NCI-H2196 (cell line): Measurements from ENCODE around the gene SLC19A1.

Experiments
- DNase-seq: peaks from one replicate; lab custom pipeline; 2025; ENCODE audit not compliant: unreplicated experiment; lab: John Stamatoyannopoulos, UW

SLC19A1 gene

DNA sequence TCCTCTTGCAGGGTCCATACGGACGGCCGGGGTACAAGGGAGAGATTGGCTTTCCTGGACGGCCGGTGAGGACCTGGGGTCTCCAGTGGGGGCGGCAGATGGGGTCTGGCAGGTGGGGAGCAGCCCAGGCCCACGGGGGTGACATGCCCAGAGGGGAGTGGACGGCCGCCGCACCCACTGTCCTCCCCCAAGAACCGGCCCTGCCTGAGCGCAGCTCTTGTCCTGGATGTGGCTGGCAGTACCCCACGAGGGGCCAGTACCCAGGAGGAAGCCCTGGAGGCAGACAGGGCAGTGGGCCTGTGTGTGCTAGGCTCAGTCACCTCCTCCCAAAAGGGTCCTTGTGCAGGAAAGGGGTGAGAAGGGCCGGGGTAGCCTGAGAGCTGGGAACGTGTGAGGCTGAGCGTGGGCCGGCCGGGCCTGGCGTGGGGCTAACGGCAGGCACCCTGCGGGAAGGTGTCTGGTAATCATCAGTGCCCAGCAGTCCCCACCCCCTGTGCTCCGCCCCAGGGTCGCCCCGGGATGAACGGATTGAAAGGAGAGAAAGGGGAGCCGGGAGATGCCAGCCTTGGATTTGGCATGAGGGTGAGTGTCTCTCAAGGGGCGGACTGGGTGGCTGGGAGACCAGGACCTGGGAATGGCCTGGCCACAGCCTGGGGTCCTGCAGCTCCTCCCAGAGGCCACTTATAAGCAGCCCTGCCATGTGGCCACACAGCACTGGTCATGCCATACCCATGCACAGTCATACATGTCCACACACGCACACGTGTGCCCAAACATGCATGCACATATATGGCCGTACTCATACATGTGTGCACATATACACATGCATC, 47.2 kb downstream of the SLC19A1 start:
- DNase-seq = no peak

DNA sequence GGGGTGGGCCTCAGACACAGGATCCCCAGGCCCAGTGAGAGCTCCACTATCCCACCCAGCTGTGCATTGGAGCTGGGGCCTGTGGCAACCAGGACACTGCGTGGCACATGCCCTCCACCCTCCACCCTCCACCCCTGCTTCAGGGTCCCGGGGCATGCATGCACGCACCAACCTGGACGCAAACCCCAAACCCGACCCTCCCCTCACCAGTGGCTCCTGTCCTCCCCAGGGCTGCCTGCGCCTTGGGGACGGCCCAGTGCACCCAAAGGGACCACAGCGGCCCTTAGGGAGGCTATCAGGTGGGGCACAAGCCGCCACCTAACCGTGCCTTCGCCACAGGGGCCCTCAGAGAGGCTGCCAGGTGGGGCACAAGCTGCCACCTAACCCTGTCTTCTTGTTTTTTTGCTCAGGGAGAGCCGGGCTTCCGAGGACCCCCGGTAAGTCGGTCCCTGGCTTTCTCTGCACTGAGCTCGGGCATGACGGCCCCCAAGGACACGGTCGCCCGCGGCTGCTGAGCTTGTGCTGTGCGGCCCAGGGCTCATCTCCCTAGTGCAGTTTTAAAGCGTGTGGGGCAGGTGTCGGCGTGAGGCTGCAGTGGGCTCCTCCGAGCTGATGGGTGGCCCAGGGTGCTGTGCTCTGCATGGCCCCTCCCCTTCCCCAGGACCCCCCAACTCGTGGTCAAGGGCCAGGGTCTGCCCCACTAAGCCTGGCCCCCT, 47.9 kb downstream of the SLC19A1 start:
- DNase-seq = no peak

DNA sequence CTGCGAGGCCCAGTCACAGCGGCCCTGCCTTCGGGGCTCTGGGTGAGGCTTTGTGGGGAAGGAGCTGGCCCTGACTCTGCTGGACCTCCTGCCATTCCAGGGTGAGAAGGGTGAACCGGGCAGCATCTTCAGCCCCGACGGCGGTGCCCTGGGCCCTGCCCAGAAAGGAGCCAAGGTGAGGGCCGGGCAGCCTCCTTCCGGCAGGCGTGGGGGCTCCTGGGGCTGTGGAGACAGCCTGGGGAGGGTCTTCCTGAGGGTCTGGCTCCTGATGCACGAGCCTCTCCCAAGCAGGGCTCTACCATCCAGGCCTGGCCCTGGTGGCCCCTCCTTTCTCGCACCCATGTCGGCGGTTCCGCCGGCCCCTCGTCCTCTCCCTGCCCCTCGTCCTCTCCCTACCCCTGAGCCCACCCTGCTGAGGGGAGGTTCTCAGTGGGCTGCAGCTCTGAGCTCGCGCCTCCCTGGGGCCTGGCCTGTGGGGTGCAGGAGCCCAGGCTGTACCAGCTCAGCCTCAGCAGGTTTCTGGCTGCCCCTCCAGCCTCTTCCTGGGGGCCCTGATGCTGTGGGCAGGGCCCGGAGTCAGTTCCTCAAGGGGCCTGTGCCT, 48.7 kb downstream of the SLC19A1 start:
- DNase-seq = no peak

DNA sequence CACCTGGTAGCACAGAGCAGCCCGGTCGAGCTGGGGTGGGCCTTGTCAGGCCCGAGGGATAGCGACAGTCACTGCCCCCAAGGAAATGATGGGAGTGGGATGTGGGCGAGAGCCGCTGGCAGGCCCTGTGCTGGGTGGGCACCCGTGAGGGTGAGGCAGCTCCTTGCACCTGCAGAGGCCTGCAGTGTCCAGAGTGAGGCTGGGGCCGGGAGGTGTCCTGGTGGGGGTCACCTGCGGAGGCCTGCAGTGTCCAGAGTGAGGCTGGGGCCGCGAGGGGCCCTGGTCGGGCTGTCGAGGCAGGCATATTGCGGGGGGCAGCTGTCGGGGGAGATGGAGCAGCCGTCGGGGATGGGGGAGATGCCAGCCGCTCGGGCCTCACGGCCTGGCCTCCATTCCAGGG, 49.5 kb downstream of the SLC19A1 start:
- no peak for DNase-seq

DNA sequence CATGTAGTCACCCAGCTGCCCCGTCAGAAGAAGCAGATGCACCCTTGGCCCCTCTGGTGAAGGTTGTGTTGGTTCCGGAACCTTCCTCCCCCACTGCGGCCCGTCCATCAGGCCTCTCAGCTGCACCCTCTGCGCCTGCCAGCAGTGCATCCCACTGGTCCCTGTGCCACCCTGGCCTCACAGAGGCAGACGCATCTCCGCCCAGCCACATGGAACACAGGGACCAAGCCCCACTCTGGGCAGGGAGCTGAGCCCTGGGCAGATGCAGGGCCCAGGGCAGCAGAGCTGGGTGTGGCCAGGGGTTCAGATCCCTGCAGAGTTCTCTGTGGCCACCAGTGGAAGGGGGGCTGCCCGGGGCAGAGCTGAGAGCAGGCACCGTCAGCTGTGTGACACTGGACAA, 50.6 kb downstream of the SLC19A1 start:
- no peak for DNase-seq

DNA sequence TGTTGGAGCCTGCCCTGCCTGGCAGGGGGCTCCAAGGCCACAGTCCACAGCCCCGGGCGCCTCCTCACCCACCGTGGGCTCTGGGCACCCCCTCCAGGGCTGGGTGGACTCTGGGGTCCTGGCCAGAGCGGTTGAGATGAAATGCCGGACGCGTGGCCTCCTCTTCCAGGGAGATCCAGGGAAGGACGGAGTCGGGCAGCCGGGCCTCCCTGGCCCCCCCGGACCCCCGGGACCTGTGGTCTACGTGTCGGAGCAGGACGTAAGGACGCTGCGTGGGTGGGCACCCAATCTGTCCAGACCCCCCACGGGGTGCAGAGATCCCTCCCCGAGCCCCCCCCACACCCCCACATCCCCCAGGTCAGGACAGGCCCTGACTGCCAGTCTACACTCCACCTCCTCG, 51.2 kb downstream of the SLC19A1 start:
- no peak for DNase-seq

DNA sequence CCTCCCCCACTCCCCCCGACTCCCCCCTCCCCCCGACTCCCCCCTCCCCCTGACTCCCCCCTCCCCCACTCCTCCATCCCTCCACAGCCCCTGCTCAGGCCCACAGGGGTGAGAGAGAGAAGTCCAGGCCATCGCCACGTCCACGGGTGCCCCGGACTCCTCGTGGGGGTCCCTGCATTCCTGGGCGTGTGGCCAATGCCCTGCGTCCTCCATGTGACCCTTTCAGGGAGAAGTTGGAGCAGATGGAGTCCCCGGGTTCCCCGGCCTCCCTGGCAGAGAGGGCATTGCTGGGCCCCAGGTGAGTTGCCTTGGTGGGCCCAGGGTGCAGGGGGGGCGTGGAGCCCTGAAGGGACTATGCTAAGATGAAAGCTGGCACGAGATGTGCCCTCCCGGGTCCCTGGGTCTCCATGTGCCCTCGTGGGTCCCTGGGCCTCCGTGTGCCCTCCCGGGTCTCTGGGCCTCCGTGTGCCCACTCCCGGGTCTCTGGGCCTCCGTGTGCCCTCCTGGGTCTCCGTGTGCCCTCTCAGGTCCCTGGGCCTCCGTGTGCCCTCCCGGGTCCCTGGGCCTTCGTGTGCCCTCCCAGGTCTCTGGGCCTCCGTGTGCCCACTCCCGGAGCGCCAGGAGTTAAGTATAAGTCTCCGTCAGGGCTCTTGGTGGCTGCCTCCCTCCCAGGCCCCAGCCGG, 52.0 kb downstream of the SLC19A1 start:
- no peak for DNase-seq

DNA sequence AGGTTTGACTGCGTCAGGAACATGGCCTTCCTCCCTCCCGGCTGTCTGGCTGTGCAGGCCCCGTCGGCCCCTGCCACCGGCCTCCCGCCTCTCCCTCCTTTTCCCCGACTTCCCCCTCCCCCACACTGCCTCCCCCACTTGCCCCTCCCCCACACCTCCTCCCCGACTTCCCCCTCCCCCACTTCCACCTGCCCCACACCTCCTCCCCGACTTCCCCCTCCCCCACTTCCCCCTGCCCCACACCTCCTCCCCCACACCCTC, 52.6 kb downstream of the SLC19A1 start:
- DNase-seq = no peak

DNA sequence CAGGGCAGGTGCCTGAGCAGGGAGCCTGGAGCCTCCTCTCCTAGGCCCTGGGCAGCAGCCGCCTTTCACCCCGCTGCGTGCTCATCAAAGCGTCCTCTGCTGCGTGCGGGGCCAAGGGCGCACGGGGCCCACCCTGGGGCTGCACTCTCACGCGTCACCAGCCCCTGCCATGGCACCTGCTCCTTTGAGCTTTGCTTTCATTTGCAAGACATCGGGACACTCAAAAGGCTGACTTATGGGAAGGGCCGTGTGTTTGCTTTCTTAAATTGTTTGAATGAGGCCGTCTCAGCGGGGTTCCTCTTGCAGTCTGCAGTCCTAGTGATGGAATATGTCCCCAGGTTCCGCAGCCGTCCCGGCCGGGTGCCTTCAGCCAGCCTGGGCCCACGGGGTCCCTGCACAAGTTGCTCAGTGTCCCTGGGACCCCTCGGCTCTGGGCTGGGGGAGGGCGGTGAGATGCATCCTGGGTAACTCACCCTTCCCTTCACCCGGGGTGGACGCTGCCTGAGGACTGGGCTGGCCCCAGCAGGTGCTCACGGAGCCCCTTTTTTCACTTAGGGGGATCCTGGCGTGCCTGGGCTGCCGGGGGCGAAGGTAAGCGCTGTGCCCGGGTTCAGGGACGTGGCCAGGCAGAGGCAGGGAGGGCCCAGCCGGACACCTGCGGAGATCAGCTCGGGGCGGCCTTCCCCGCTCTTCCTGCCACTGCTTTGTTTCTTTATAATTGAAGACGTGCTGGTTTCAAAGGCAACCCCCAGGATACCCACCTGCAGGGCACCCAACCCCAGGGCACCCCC, 53.1 kb downstream of the SLC19A1 start:
- no peak for DNase-seq

DNA sequence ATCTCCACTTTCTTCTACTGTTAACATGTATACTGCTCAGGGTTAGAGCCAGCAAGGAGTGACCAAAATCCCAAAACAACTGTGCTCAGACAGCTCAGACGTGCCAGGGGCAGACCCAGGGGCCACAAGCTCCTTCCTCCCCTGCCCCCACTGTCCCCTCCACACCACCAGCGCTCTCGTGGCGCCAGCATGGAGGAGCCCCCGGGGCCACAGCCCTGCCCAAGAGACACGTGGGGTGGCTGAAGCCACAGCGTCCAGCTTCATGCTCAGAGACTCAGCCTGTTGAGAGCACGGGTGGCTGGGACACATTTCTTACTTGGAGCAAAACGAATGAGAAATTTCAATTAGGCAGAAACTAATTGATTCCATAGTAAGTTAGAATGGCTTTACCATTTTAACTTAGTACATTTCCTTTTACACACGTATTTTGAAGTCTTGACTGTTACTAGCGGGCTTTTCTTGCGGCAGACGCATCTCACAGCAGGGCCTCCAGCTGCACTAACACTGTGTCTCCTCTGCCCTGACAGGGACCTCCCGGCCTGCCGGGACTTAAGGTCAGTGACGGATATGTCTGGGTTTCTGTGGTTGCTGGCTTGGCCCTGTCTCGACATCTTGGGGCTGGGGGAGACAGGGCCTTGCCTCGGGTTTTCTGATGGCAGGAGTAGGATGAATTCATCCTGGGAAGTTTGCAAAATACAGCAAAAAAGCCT, 54.2 kb downstream of the SLC19A1 start:
- no peak for DNase-seq

DNA sequence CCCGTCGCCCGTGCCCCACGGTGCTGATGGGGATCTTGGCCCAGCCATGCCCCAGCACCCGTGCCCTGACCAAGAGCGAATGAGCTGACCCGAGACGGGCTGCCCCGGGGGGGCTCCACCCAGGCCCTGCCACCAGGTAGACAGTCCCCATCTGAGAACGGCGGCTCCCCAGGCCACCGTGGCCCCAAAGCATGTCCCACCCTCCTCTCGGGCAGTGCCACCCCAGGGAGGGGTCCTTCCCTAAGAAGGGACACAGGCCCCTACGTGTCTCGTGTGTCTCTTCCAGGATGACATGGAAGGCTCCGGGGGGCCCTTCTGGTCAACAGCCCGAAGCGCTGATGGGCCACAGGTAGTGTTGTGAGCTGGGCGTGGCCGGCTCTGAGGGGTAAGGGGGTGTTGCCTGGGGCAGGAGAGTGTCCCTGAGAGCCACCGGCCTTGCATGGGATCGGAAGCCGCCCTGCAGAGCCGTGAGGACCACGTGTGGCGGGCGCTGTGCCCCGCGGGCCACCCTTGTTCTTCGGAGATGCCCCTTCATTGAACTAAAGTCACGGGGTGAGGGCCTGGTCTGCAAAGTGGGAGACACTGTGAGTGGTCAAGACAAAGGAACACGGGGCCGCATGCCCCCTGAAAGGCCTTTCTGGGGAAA, 55.0 kb downstream of the SLC19A1 start:
- DNase-seq = no peak

DNA sequence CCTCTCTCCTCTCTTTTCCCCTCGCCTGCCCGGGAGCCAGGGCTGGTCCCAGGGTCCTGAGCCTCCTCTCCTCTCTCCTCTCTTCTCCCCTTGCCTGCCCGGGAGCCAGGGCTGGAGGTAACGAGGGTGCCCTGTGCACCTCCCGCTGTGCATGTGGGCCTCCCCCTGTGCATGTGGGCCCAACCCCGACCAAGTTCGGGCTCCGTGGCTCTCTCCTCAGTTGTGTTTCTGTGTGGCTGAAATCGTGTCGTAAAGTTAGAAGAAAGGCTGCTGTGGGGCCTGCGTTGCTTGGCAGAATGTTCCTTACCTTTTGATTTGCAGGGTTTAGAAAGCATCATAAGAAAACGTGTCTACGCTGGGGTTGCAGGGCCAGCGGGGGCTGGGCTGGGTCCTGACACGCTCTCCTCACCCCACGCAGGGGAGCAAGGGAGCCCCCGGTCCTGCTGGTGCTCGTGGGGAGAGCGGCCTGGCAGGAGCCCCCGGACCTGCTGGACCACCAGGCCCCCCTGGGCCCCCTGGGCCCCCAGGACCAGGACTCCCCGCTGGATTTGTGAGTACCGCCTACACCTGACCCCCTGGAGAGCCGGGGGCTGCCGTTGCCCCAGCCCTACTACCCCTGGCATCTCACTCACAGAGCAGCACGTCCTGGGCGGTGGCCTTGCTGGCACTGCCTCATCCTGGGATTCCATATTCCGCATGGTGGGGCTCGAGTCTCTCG, 55.6 kb downstream of the SLC19A1 start:
- no peak for DNase-seq

DNA sequence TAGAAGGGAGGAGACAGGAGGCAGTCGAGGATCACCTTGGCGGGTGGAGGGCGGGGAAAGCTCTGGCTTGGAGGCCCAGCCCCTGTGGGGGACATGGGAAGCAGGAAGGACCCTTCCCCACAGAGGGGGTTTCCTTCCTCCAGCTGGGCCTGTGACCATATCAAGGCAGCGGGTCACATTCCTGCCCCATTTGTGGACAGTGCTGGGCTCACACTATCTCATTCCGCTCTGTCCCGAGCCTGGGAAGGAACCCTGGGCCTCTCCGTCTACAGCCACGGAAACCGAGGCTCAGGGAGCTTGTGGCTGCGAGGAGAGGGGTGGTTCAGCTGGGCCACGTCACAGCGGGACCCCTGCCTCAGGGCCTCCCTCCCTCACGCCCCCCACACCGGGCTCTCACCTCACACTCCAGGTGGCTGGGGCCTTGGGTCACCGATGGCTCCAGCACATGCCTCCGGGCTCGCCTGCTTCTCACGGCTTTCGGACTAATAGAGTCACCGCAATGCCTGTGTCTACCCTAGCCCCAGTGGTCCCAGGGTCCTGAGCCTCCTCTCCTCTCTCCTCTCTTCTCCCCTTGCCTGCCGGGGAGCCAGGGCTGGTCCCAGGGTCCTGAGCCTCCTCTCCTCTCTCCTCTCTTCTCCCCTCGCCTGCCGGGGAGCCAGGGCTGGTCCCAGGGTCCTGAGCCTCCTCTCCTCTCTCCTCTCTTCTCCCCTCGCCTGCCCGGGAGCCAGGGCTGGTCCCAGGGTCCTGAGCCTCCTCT, 56.4 kb downstream of the SLC19A1 start:
- DNase-seq = no peak

DNA sequence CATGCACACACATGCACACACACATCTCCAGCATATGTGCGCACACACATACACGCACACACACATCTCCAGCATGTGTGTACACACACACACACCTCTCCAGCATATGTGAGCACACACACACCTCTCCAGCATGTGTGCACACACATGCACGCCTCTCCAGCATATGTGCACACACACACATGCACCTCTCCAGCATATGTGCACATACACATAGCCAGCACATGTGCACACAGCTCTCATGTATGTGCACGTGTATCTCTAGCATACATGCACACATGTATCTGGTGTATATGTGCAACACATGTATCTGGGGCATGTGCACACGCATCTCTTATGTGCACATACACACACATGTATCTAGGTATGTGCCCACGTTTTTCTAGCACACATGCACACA, 57.9 kb downstream of the SLC19A1 start:
- DNase-seq = no peak

DNA sequence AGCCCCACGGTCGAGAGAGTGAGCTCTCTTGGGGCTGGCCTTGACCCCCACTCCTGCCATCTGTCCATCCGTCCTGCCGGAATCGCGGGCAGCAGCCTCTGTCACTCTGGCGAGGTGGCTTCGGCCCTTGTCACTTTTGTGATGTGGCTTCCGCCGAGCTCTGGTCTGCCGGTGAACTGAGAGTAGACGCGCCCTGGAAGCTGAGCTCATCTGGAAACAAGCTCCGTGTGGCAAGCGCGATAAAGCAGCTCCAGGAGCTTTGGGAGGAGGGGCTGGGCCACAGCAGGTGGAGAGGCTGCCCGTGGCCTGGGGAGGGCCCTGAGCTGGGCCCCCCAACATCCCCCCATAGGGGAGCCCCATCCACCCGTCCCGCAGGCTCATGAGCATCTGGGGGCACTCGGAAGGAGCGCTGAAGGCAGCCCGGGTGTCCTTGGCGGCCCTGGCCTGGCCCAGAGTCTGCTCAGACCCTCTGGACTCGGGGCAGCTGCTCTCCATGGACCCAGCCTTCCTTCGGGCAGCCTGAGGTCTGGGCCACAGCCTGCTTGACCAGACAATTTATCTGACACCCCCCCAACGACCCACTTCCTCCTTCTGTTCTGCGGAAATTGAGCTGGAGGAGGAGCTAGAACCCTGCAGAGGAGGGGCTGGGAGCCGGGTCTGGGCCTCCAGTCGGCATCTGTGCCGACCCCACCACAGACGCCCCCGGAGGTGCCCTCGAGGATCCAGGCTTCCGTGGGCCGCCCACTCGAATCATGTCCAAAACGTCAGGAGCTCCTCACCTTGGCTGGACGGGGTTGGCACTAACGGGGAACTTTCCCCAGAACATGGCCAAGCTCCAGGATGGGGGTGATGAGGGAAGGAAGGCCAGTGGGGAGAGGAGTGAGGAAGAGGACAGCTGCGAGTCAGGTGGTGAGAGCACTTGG, 59.1 kb downstream of the SLC19A1 start:
- DNase-seq = no peak

DNA sequence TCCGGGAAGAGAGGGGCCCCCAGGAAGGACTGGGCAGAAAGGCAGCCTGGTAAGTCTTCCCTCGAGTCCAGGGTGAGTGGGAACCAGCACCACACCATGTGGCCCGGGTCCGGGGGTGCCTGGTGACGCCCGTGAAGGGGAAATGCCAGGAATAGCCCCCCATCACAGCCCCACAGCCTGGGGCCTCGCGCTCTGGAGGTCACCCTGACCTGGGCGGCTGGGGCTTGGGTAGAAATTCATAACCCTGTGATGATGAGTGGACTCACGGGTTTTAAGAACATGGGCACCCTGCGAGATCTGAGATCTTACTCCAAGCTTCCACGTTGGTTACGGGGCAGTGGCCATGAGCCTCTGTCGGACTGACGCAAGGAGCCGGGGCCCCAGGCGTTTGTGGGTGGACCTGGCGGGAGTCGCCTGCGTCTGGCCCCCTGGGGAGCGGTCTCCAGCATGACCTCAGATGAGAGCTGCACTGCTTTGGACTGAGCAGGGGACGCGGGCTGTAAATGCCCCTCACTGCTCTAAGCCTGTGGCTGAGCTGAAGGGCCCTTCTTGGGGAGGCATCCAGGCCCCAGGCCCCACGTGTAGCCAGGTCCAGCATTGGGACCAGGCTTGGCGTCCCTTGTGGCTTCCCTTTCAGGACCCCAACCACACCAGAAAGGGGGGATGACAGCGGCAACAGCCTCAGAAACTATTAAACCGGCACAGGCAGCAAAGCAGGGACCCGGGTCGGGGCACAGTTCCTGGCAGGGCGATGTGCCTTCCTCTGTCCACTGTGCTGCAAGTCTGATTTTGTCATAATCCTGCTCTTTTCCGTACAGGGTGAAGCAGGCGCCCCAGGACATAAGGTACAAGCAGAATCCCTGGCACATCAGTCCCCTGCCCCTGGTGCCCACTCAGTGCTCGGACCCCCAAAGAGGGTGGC, 60.0 kb downstream of the SLC19A1 start:
- no peak for DNase-seq

DNA sequence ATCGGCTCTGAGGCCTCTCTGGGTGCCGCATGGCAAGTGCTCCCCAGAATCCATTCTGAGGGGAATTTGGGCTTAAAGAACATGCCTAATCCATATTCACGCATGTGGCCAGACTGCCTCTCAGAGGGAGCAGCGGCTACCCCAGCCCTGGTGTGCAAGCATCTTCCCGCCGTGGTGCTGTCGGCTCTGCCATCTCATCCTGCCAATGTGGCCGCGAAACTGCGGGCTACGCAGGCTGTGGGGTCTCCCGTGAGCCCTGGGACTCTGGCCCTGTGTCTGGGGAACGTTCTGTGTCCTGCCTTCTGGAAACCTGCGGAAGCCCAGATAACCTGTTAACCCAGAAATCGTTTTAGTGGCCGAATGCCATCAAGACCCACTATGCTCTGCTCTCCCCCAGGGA, 60.7 kb downstream of the SLC19A1 start:
- no peak for DNase-seq
